Ectodermal cell (in vitro differentiated cells): Measurements from ENCODE around the gene PPARD.

Source experiments
- H3K27ac ChIP-seq: 2 replicates; pipeline ENCODE4 v1.7.0; 2013; ENCODE audit warnings: mild to moderate bottlenecking, low read depth, low read length; ENCODE audit not compliant: insufficient read depth, poor library complexity, severe bottlenecking
- H3K27me3 ChIP-seq: 2 replicates; pipeline ENCODE4 v1.7.0; 2013; ENCODE audit warnings: mild to moderate bottlenecking, low read length; ENCODE audit not compliant: insufficient read depth, control insufficient read depth, poor library complexity, severe bottlenecking
- H3K36me3 ChIP-seq: one replicate; pipeline ENCODE4 v1.7.0; 2013; ENCODE audit warnings: low read length; ENCODE audit not compliant: control insufficient read depth, insufficient read depth
- H3K4me1 ChIP-seq: one replicate; pipeline ENCODE4 v1.7.0; 2013; ENCODE audit warnings: low read length; ENCODE audit not compliant: control insufficient read depth, insufficient read depth
- H3K4me3 ChIP-seq: 2 replicates; pipeline ENCODE4 v1.7.0; 2013; ENCODE audit warnings: low read depth, low read length, control low read depth; ENCODE audit not compliant: insufficient read depth
- H3K9me3 ChIP-seq: 2 replicates; pipeline ENCODE4 v1.7.0; 2013; ENCODE audit warnings: mild to moderate bottlenecking, low read length, moderate library complexity; ENCODE audit not compliant: control insufficient read depth
- WGBS, 2 experiments: methylation state at CpG; one replicate each; pipeline ENCODE4 v1.1.7; 2013; ENCODE audit warnings: missing lambda C conversion rate in 2 of 2; 5-methylcytosine and 5-hydroxymethylcytosine counted together

The PPARD gene

GRCh38 chr6:35397806-35398418 is 55.6 kb downstream of the PPARD start:
- H3K27me3 ChIP-seq, result no peaks in the 10 kb centered on the region
- H3K36me3 ChIP-seq, result no peaks in the 10 kb centered on the region
- H3K4me1 ChIP-seq, result no peaks in the 10 kb centered on the region
- no peak overlapping the region for H3K27ac ChIP-seq
- H3K4me3 ChIP-seq, result no peak overlapping the region
- no peaks in the 10 kb centered on the region for H3K9me3 ChIP-seq
- 84 to 92% methylated on average over 5 of the region's 5 CpGs for WGBS, 2 experiments

GRCh38 chr6:35398526-35398925 is 56.2 kb downstream of the PPARD start:
- Histone ChIP-seq H3K36me3 (no peaks in the 10 kb centered on the region), H3K27ac (no peak overlapping the region), H3K4me1 (no peaks in the 10 kb centered on the region), H3K9me3 (no peaks in the 10 kb centered on the region), H3K4me3 (no peak overlapping the region), H3K27me3 (no peaks in the 10 kb centered on the region)
- 96 to 98% methylated on average over 8 of the region's 8 CpGs for WGBS, 2 experiments

- Histone ChIP-seq H3K4me3 (no peak overlapping the region), H3K4me1 (no peaks in the 10 kb centered on the region), H3K27ac (no peak overlapping the region), H3K9me3 (no peaks in the 10 kb centered on the region), H3K27me3 (no peaks in the 10 kb centered on the region), H3K36me3 (no peaks in the 10 kb centered on the region)
- WGBS, 2 experiments, result 90 to 93% methylated on average over 3 to 5 of the region's 5 CpGs
These were observed 57.8 kb downstream of the PPARD start for GRCh38 chr6:35400111-35400510.

GRCh38 chr6:35400901-35401311 is 58.5 kb downstream of the PPARD start:
- Histone ChIP-seq H3K36me3 (no peaks in the 10 kb centered on the region), H3K9me3 (no peaks in the 10 kb centered on the region), H3K4me3 (no peak overlapping the region), H3K27ac (no peak overlapping the region), H3K27me3 (no peaks in the 10 kb centered on the region), H3K4me1 (no peaks in the 10 kb centered on the region)
- 88 to 92% methylated on average over 5 of the region's 5 CpGs for WGBS, 2 experiments

- 93 to 94% methylated on average over 5 of the region's 5 CpGs for WGBS, 2 experiments
- no peaks in the 10 kb centered on the region for H3K27me3 ChIP-seq
- H3K36me3 ChIP-seq, result no peaks in the 10 kb centered on the region
- H3K9me3 ChIP-seq, result no peaks in the 10 kb centered on the region
- no peaks in the 10 kb centered on the region for H3K4me1 ChIP-seq
- no peak overlapping the region for H3K4me3 ChIP-seq
- no peak overlapping the region for H3K27ac ChIP-seq
These were observed 59.2 kb downstream of the PPARD start for GRCh38 chr6:35401514-35401913.

GRCh38 chr6:35402136-35402855 is 59.9 kb downstream of the PPARD start:
- Histone ChIP-seq H3K36me3 (no peaks in the 10 kb centered on the region), H3K9me3 (no peaks in the 10 kb centered on the region), H3K4me1 (peaks cover 5% of the 10 kb centered on the region), H3K4me3 (no peak overlapping the region), H3K27ac (no peak overlapping the region), H3K27me3 (no peaks in the 10 kb centered on the region)
- 80 to 83% methylated on average over 6 to 7 of the region's 8 CpGs for WGBS, 2 experiments

- 91 to 97% methylated on average over 5 of the region's 5 CpGs for WGBS, 2 experiments
- H3K4me3 ChIP-seq, result no peak overlapping the region
- H3K36me3 ChIP-seq, result no peaks in the 10 kb centered on the region
- H3K4me1 ChIP-seq, result peaks cover 5% of the 10 kb centered on the region
- H3K27me3 ChIP-seq, result no peaks in the 10 kb centered on the region
- H3K27ac ChIP-seq, result no peak overlapping the region
- H3K9me3 ChIP-seq, result no peaks in the 10 kb centered on the region
These were observed 60.5 kb downstream of the PPARD start for GRCh38 chr6:35402856-35403191.

GRCh38 chr6:35403544-35404442 is 61.4 kb downstream of the PPARD start:
- WGBS, 2 experiments, result 91 to 94% methylated on average over 8 of the region's 8 CpGs
- Histone ChIP-seq H3K4me3 (no peak overlapping the region), H3K36me3 (no peaks in the 10 kb centered on the region), H3K27me3 (no peaks in the 10 kb centered on the region), H3K27ac (no peak overlapping the region), H3K4me1 (peaks cover 5% of the 10 kb centered on the region), H3K9me3 (no peaks in the 10 kb centered on the region)

GRCh38 chr6:35406711-35407485 is 64.5 kb downstream of the PPARD start:
- Histone ChIP-seq H3K4me1 (peaks cover 5% of the 10 kb centered on the region), H3K4me3 (no peak overlapping the region), H3K27me3 (no peaks in the 10 kb centered on the region), H3K36me3 (no peaks in the 10 kb centered on the region), H3K9me3 (no peaks in the 10 kb centered on the region), H3K27ac (no peak overlapping the region)
- 88 to 89% methylated on average over 20 of the region's 20 CpGs for WGBS, 2 experiments
